ENCODE results near the gene TBXT. TPM values are rescaled to one million over a fixed set of nuclear protein-coding genes. Genes with fewer than 3 reads are reported as not detected.
"Not testable (repeated sequence)": the region's sequence is repeated elsewhere in the genome, so short reads cannot be mapped to it uniquely, and the experiment has no call there.

The TBXT gene, protein sequence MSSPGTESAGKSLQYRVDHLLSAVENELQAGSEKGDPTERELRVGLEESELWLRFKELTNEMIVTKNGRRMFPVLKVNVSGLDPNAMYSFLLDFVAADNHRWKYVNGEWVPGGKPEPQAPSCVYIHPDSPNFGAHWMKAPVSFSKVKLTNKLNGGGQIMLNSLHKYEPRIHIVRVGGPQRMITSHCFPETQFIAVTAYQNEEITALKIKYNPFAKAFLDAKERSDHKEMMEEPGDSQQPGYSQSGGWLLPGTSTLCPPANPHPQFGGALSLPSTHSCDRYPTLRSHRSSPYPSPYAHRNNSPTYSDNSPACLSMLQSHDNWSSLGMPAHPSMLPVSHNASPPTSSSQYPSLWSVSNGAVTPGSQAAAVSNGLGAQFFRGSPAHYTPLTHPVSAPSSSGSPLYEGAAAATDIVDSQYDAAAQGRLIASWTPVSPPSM
- under 1 TPM in 1 of 4 donors, not detected in 3; 0.04 TPM for polyA plus RNA-seq (ENCODE audit: insufficient read length in 4 of 4)

DNA sequence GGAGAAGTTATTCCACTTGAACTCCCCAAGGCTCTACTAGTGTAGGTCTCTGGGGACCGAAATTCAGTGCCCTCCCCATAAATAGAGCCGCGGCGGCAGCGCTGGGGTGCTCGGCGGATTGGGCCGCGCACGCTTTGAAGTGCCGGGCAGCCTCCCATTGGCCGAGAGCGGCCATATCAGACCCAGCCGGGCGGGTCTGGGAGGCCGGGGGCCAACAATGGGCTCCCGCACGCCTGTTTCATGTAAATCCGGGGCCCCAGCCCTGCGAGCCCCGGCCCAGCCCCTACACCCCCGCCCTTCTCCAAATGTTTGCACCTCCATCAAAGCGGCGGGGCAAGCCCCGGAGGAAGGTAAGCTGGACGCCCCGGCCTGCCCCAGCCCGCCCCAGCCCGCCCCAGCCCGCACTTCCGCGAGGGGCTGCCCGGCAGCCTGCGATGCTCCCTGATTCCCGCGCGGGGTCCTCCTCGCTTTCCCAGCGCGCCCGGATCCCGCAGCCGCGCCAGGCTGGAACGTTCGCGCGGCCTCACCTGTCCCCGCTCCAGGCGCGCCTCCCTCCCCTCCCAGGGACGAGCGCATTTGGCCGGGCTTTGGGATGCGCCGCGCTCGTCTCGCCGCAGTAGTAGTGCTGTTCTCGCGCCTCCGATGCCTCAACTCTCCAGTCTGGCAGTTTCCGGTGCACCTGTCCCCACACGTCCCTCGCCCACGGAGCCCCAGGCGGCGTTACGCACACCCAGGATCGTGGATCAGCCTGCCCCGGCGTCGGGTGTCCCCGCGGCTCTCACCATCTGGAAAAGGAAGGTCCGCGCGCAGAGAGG is at the start of gene TBXT:
Gene TBXT (minus strand): TSS at position 51 of the 815 bp plus-strand sequence. CDS start 260 bp downstream, outside the sequence.
- no peak for DNase-seq (ENCODE audit: low read depth in 4 of 4, low spot score in 3 of 4)

DNA sequence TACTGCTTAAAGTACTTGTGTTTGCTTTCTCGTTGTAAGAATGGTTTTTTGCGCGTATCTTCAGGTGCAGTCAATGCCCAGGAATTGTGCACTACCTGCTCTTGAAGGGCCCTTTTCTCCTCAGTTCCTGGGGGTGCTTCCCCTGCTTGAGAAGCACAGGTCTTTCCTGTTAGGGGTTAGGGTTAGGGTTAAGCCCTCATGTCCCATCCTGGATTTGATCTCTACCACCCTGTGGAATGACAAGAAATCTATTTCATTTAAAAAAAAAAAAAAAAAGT is 39.6 kb upstream of the TBXT start:
- no peak for DNase-seq (ENCODE audit: low read depth in 4 of 4, low spot score in 3 of 4)

DNA sequence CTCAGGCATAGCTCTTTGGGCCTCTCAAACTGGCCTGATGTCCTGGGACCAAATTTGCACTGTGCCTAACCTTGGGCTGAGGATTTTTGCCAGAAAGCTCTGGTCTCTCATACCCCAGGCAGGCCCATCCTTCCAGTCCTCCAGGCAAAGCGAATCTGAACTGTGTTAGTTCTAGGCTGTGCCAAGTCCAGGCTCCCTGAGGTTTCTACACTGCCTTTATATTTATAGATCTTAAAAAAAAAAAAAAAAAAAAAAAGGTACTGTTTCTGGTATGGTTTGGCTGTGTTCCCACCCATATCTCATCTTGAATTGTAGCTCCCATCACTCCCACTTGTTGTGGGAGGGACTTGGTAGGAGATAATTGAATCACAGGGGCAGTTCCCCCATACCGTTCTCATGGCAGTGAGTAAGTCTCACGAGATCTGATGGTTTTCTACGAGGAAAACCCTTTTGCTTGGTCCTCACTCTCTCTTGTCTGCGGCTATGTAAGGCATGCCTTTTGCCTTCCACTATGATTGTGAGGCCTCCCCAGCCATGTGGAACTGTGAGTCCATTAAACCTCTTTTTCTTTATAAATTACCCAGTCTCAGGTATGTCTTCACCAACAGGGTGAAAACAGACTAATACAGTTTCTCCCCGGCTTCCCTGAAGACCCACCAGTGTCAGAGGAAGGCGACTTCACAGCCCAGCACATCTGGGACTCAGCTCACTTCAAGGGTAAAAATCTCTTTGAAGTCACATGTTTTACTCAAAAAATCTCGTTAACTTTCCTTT is 39.0 kb upstream of the TBXT start:
- DNase-seq (ENCODE audit: low read depth in 4 of 4, low spot score in 3 of 4): no peak

DNA sequence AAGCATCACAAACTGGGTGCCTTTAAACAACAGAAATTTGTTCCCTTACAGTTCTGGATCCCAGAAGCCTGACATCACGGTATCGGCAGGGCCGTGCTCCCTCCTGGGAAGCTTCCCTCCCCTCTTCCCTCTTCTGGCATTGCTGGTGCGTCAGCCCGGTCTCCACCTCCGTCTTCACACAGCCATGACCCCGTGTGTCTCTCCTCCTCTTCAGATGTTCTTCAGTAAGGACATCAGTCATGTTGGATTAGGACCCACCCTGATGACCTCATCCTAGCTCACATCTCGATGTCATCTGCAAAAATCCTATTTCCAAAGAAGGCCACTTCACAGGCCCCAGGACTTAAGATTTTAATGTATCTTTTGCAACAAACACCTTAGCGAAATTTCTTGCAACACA is 38.4 kb upstream of the TBXT start:
- no peak for DNase-seq (ENCODE audit: low read depth in 4 of 4, low spot score in 3 of 4)

DNA sequence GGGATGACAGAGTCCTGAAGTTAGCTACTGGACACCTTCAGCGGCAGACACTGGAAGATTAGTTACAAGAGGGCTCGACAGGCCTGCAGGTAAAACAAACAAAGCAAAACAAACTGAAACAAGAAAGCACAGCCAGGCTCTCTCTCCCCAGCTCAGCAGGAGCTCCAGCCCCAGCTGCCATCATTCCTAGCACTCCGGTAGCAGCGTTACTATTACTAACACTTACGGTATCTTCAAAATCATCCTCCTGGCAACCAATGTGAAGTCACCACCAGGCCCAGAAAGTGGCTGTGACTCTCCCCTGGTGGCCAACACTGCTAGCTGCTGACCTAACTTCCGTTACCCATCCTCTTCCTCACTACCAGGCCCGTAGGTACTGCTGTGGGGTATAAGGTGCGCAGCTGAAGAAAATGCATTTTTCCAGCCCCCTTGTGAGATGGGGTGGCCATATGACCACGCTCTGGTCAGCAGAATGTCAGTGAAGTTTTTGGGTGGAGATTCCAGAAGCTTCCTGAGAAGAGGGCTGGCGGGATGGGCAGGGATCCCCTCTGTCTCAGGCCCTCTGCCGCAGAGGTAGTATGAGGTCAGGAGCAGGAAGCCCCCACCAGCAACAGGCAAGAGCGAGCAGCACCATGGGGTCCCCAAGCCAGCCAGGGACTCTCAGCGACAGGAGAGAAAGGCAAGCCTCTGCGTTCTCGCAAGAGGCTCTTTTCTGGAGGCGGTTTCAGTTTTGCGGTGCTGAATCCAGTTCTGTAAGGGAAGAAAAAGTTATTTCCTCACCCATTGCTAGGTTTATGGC is 37.4 kb upstream of the TBXT start:
- DNase-seq (ENCODE audit: low read depth in 4 of 4, low spot score in 3 of 4): no peak

DNA sequence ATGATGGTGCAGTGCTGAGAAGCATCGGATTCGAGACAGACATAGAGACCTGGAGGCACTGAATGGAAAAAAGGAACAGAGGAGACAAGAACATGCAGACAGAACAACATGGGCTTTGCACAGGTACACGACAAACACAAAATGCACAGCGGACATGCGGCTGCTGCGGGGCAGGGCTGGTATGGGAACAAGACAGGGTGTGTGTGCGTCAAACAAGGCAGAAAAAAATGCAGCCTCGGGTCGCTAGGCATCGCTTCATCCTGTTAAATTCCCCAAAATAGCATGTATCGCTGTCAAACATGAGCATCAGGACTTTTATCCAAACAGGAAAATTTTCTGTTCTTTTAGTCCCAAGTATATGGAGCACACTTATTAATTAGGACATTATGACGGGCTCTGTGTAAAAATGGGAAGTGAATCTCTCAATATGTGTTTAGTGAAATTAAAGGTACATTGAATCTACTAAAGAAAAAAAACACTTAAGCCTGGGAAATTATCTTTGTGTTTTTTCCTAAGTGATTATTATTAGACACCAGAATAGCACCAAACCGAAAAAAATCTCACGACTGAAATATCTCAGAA is 36.1 kb upstream of the TBXT start:
- DNase-seq (ENCODE audit: low read depth in 4 of 4, low spot score in 3 of 4): no peak

DNA sequence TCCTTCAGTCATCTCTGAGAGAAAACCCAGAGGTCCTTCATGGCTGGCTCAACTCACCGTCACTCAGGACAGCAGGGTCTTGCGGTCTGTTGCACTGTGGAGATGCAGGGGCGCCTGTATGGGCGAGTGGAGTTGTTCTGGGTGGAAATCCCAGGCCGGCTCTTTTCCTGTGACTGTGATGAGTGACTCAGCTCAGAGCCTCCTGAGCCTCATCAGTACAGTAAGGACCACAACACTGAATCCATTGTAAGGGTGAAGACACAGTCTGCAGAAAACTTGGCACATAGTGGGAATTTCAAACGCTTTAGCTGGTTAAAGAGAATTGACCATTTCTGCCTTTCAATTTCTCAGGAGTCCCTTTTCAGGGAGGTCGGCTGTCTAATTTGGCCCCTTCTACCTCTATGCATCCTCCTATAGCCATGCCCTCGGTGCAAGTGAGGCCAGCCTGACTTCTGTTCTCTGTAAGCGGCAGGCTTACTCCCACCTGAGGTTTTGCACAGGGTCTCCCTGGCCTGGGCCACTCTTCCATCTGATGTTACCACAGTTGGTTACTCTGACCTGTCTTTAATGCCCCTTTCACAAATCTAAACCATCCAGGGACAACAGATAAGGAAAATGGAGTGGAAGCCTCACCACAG is 35.5 kb upstream of the TBXT start:
- DNase-seq (ENCODE audit: low read depth in 4 of 4, low spot score in 3 of 4): no peak

DNA sequence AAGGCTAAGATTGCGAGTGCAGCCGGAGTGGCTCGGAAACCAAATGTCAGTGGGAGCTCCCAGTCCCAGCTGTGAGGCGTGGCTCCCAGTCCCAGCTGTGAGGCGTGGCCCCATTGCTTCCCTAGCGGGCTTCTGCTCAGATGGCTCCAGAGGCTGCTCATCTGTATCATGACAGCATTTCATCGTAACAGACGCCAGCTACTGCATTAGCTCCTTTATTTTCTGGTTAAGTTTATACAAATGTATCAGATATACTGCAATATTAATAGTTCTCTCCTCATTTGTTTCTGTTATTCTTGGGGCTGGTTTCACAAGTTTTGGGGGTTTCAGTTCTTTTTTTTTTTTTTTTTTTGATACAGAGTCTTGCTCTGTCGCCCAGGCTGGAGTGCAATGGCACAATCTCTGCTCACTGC is 34.7 kb upstream of the TBXT start:
- no peak for DNase-seq (ENCODE audit: low read depth in 4 of 4, low spot score in 3 of 4)

DNA sequence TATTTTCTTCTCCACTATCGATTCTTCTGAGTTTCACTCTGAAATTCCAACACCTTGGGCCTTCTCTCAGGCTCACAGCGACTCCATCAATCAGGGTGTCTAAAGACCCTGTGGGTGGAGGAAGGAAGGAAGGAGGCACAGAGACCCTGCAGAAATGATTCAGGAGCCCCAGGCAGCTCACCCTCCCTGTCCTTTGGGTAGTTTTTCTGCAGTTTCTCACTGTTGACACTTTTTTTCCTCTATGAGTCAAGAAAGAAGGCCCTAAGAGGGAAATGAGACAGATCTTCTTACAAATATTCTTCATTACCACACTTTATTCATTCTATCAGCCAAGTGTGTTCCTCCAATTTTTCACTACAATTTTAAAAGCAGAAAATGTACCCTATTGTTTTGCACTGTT is 34.2 kb upstream of the TBXT start:
- no peak for DNase-seq (ENCODE audit: low read depth in 4 of 4, low spot score in 3 of 4)

DNA sequence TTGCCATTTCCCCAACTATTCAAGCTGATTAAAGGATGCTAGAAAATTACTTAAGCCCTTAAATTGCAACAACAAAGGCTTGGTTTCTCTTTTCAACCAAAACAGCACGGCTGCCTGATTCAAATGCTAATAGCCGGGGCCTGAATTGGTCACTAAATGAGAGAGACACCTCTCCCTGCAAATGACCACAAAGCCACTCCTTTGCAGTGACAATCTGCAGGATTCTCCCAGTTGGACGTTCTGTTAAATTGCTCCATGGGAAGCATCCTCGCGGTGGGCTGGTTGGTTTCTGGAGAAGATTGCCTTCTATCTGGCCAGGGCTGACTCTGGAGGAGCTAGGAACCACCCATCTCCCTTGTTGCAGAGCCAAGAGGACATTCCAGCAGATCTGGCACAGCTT is 29.7 kb upstream of the TBXT start:
- no peak for DNase-seq (ENCODE audit: low read depth in 4 of 4, low spot score in 3 of 4)

DNA sequence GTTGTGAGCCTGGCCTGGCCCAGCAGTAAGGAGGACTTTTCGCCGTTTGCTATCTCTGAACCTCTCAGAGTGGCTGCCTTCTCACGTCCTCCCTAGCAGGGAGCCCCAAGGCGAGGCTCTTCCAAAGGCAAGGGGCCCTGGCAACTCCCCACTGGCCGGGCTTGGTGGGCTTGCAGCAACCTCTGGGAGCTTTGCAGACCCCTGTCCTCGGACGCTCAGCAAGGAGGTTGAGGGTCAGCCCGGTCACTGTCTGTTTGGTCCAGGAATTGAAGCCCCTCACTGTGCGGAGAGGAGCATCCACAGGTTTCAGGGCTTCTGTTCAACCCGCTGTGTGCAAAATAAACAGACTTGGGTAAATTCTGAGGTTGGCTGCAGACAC is 28.2 kb upstream of the TBXT start:
- no peak for DNase-seq (ENCODE audit: low read depth in 4 of 4, low spot score in 3 of 4)

DNA sequence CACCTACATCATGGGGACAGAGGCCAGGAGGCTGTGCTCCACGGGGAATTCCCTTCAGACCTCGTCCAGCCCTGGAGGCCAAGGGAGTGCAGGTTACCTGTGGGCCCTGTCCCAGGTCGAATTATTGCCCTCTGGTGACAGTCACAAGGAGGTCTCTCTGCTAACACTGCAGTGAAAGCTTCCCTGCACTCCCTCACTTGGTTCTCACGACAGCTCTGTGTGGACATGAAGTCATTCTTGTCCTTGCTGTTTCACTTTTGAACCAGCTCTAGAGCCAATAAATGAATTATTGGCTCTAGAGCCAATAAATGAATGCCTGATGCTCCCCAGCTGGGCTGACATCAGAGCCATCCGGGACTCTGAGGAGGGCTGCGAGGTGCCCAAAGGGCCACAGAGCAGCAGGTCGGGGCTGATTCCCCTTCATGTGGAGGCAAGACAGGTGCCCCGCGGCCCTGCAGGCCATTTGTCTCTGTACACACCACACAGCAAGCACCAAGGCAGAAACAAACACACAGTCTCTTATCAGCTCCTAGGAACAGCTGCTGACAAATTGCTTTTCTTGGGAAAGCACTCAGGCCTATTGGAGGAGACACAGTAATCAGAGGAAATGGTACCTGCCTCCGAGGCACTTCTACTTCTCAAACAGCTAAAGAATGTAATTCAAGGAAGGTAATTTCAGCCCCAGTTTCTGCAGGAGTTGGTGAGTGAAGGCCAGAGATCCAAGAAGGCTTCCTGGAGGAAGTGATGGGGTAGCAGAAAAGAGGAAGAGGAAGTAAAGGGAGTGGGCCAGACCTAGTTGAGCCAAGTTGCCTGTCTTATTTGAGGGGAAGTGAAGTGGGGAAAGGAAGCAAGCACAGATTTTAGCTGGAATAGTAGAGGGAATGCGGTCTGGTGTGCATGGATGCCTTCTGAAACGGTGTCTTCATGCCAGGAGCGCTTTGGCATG is 27.5 kb upstream of the TBXT start:
- DNase-seq (ENCODE audit: low read depth in 4 of 4, low spot score in 3 of 4): no peak

DNA sequence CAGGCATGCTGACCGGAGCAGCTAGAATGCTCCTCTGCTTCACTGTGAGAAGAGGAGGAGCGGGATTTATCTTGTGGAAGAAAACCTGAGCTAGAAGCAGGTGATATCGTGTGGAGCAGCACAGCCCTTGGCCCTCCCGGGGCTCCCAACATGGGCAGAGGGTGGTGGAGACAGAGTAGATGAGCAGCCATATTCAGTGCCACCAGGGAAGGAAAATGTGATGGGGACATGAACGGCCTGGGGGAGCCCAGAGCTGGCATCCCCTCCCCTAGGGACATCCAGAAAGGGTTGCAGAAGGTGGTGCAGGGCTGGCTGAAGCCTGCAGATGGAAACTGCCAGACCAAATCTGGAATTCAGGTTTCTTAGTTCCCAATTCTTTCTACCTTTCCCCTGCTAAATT is 24.9 kb upstream of the TBXT start:
- DNase-seq (ENCODE audit: low read depth in 4 of 4, low spot score in 3 of 4): no peak

DNA sequence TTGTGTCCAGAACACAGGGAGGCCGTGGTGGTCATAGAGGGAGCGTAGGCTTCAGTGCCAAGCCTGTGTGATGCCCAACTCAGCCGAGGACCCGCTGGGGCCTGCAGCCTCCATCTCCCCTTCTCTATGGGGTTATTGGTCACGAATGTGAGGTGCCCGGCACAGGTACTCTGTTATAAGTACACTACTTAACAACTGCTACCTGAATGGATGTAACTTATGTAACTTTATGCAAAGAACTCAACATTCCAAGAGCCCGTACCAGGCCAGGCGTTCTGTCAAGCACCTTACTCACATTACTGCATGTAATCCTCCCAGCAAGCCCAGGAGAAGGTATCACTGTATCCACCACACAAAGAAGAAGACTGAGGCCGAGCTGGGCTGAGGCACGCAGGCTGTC is 24.5 kb upstream of the TBXT start:
- no peak for DNase-seq (ENCODE audit: low read depth in 4 of 4, low spot score in 3 of 4)

DNA sequence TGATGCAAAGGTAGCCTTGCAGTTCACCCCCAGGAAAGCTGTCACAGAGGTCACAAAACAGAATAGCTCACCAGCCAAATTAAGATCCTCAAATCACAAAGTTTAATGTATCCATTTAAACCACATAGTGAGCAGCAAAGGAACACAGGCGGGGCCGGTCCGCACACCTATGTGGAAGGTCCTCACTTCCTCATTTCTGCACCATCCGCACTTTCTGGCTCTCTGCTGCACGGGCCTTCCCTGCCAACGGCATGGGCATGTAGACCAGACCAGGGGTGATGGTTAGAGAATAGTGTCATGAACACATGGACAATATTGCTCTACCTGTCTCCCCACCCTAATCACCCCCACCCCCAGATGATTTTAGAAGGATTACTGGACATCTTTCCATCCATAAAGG is 12.1 kb upstream of the TBXT start:
- DNase-seq (ENCODE audit: low read depth in 4 of 4, low spot score in 3 of 4): no peak

DNA sequence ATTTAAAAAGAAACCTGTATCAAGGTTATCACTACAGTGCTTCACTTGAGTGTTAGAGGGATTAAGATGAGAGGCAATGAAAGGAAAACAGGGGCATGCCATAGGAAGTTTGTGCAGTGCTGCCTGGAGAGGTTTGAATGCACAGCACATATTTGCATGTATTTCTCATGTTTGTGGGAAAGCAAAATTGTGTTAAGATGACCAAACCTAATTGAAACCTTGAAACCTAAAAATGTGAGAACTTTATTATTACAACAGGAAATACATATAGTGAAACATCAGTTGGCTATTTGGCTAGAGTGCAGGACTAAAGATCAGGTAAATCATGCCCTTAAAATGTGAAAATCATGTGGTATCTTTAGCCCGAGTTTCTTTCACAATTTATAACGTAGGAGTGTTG is 8.5 kb upstream of the TBXT start:
- no peak for DNase-seq (ENCODE audit: low read depth in 4 of 4, low spot score in 3 of 4)

DNA sequence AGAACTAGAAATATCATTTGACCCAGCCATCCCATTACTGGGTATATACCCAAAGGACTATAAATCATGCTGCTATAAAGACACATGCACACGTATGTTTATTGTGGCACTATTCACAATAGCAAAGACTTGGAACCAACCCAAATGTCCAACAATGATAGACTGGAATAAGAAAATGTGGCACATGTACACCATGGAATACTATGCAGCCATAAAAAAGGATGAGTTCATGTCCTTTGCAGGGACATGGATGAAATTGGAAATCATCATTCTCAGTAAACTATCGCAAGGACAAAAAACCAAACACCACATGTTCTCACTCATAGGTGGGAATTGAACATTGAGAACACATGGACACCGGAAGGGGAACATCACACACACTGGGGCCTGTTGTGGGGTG is 7.4 kb upstream of the TBXT start:
- not testable (repeated sequence) for DNase-seq (ENCODE audit: low read depth in 4 of 4, low spot score in 3 of 4)

DNA sequence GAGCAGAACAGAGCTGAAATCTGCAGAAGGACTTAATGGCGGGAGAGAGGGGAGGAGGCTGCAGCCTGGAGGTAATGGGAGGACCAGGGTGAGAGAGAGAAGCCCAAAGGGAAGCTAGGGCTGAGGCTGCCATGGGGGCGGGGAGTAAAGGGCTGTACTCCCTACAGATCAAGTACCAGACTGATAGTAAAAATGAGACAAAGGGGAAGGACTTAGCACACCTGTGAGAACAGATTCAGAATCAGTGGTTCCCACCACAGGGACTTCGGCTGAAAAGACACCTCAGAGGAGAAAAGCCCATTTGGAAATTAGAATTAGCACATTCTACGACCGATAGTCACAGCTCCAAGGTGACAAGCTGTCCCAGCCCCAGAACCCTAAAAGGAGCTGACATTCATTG is 6.4 kb upstream of the TBXT start:
- DNase-seq (ENCODE audit: low read depth in 4 of 4, low spot score in 3 of 4): no peak
